T-cell (primary cell): ENCODE data around the gene PARP12. TPM values are rescaled to one million over a fixed set of nuclear protein-coding genes. Genes with fewer than 3 reads are reported as not detected.

Source experiments
- ATAC-seq, 4 experiments: fragments of 200-7000 bp in 3 of 4; fragments of 150-1000 bp in 1 of 4; cut with Tn5 transposase; replicated peaks in 1 of 4; 1 replicate in 3 of 4; 2 replicates in 1 of 4; pipeline ENCODE4 v1.10.0; 2021; ENCODE audit warnings: moderate library complexity in 3 of 4, mild to moderate bottlenecking in 2 of 4, moderate number of reproducible peaks in 1 of 4
- CTCF ChIA-PET, 2 donors: fragments of 300-600 bp; sonication (Branson Sonifier 250); formaldehyde crosslinking; loops; one replicate each; lab custom pipeline; 2022; ENCODE audit warnings: antibody characterized with exemption in 2 of 2; lab: Charles Lee
- POLR2A ChIA-PET, 2 donors: fragments of 300-600 bp; sonication (Branson Sonifier 250); formaldehyde crosslinking; loops; one replicate each; lab custom pipeline; 2022; ENCODE audit warnings: antibody characterized with exemption in 2 of 2; lab: Charles Lee
- DNase-seq, 35 experiments: peaks; one replicate each; pipeline versions ENCODE4 v3.0.0 to v3.0.0-alpha.2; 2013 to 2023
- H3K27ac ChIP-seq: one replicate; pipeline ENCODE4 v1.5.1; 2013; ENCODE audit warnings: low read length
- H3K27me3 ChIP-seq, 2 experiments: replicated peaks in 1 of 2; 1 replicate in 1 of 2; 2 replicates in 1 of 2; pipeline versions ENCODE4 v1.6.1 to v1.7.0; 2013; ENCODE audit warnings: low read length in 1 of 2, mixed read lengths in 1 of 2; ENCODE audit not compliant: control insufficient read depth in 2 of 2, insufficient read depth in 2 of 2; ENCODE audit errors: extremely low read depth in 1 of 2
- H3K36me3 ChIP-seq, 2 donors: 1 replicate in 1 of 2; 2 replicates in 1 of 2; pipeline versions ENCODE4 v1.6.1 to v1.7.0; 2013; ENCODE audit warnings: low read length in 1 of 2; ENCODE audit not compliant: control insufficient read depth in 2 of 2, insufficient read depth in 1 of 2; ENCODE audit errors: extremely low read depth in 1 of 2
- H3K4me1 ChIP-seq, 2 experiments: 1 replicate in 1 of 2; 2 replicates in 1 of 2; pipeline versions ENCODE4 v1.6.1 to v1.7.0; 2013; ENCODE audit warnings: low read length in 2 of 2, mixed read lengths in 1 of 2; ENCODE audit not compliant: insufficient read depth in 2 of 2, control insufficient read depth in 1 of 2; ENCODE audit errors: extremely low read depth in 1 of 2
- H3K4me3 ChIP-seq, 2 donors: 1 replicate in 1 of 2; 2 replicates in 1 of 2; pipeline versions ENCODE4 v1.5.1 to v1.7.0; 2013; ENCODE audit warnings: mild to moderate bottlenecking in 2 of 2, low read length in 1 of 2, moderate library complexity in 1 of 2; ENCODE audit not compliant: control insufficient read depth in 1 of 2; ENCODE audit errors: extremely low read depth in 1 of 2
- H3K9me3 ChIP-seq: 2 replicates; pipeline ENCODE4 v1.7.0; 2013
- H3K27ac Mint-ChIP-seq, 2 donors: one replicate each; pipeline ENCODE4 v1.8.0; 2020 to 2021; ENCODE audit warnings: mild to moderate bottlenecking in 2 of 2, mixed read lengths in 2 of 2
- H3K27me3 Mint-ChIP-seq, 2 donors: one replicate each; pipeline ENCODE4 v1.8.0; 2021 to 2022; ENCODE audit warnings: mixed read lengths in 2 of 2
- H3K36me3 Mint-ChIP-seq: one replicate; pipeline ENCODE4 v1.8.0; 2021; ENCODE audit warnings: mixed read lengths
- H3K4me1 Mint-ChIP-seq, 3 donors: one replicate each; pipeline ENCODE4 v1.8.0; 2020 to 2022; ENCODE audit warnings: mixed read lengths in 3 of 3, mild to moderate bottlenecking in 1 of 3
- H3K4me3 Mint-ChIP-seq, 3 donors: one replicate each; pipeline ENCODE4 v1.8.0; 2020 to 2022; ENCODE audit warnings: mild to moderate bottlenecking in 3 of 3, mixed read lengths in 3 of 3, moderate library complexity in 3 of 3
- H3K9me3 Mint-ChIP-seq, 3 donors: one replicate each; pipeline ENCODE4 v1.8.0; 2020 to 2022; ENCODE audit warnings: mixed read lengths in 3 of 3
- WGBS: methylation state at CpG from one replicate; pipeline ENCODE4 v1.1.5; 2013; ENCODE audit warnings: missing lambda C conversion rate; ENCODE audit not compliant: insufficient coverage; 5-methylcytosine and 5-hydroxymethylcytosine counted together
- total RNA-seq, 35 experiments: library from RNA in 6 of 35; stranded (reverse) in 6 of 35; fragments of 120-200 nt in 1 of 35; gene quantifications; one replicate each; pipeline versions ENCODE4 v1.2.1 to v1.2.4 and lab custom pipeline; 2013 to 2026

PARP12 gene
- total RNA-seq, 5 donors from 2014 or later (not counting 1 experiment from before 2014, with no cell fraction given), result 104 to 129 (median 108) TPM

GRCh38 chr7:139991911-139992310, 70.8 kb downstream of the PARP12 start:
- Mint-ChIP-seq H3K4me3 (no peak overlapping the region), H3K4me1 (peaks cover 0 to 5% (median 0%) of the 10 kb centered on the region in 3 donors), H3K27ac (no peak overlapping the region), H3K36me3 (no peaks in the 10 kb centered on the region), H3K27me3 (no peaks in the 10 kb centered on the region), H3K9me3 (no peaks in the 10 kb centered on the region)
- Histone ChIP-seq H3K36me3 (no peaks in the 10 kb centered on the region), H3K4me1 (no peaks in the 10 kb centered on the region), H3K27ac (no peak overlapping the region), H3K4me3 (no peak overlapping the region), H3K9me3 (no peaks in the 10 kb centered on the region), H3K27me3 (peaks cover 0 to 2% of the 10 kb centered on the region in 2 experiments)
- ChIA-PET CTCF (interaction anchor here in 1 of 2 donors (0.5 kb wide), 1 partner anchor 300 kb away, joined by 4 read pairs; no protein-coding TSS in a partner anchor), POLR2A (no interaction called here)
- 77% methylated on average over 4 of the region's 6 CpGs for WGBS
- ATAC-seq (no peak), DNase-seq (no peak)

GRCh38 chr7:139991269-139991666, 71.5 kb downstream of the PARP12 start:
- no peak overlapping the region for H3K27ac ChIP-seq
- ATAC-seq (no peak), DNase-seq (no peak)
- H3K27me3 Mint-ChIP-seq, result no peaks in the 10 kb centered on the region
- H3K9me3 Mint-ChIP-seq, result no peaks in the 10 kb centered on the region
- H3K4me1 ChIP-seq, result no peaks in the 10 kb centered on the region
- ChIA-PET POLR2A (no interaction called here), CTCF (no interaction called here)
- no peak overlapping the region for H3K4me3 Mint-ChIP-seq
- peaks cover 0 to 5% (median 0%) of the 10 kb centered on the region in 3 donors for H3K4me1 Mint-ChIP-seq
- H3K36me3 ChIP-seq, result no peaks in the 10 kb centered on the region
- H3K27ac Mint-ChIP-seq, result no peak overlapping the region
- H3K9me3 ChIP-seq, result no peaks in the 10 kb centered on the region
- H3K27me3 ChIP-seq, result peaks cover 0 to 2% of the 10 kb centered on the region in 2 experiments
- H3K36me3 Mint-ChIP-seq, result no peaks in the 10 kb centered on the region
- 93% methylated on average over 2 of the region's 5 CpGs for WGBS
- H3K4me3 ChIP-seq, result no peak overlapping the region

- no peak overlapping the region for H3K27ac Mint-ChIP-seq
- Histone ChIP-seq H3K27ac (no peak overlapping the region), H3K9me3 (no peaks in the 10 kb centered on the region), H3K4me3 (no peak overlapping the region), H3K4me1 (no peaks in the 10 kb centered on the region), H3K27me3 (peaks cover 0 to 2% of the 10 kb centered on the region in 2 experiments), H3K36me3 (no peaks in the 10 kb centered on the region)
- no peak overlapping the region for H3K4me3 Mint-ChIP-seq
- no peak for DNase-seq
- ChIA-PET POLR2A (no interaction called here), CTCF (no interaction called here)
- no peak for ATAC-seq
- H3K27me3 Mint-ChIP-seq, result no peaks in the 10 kb centered on the region
- H3K4me1 Mint-ChIP-seq, result peaks cover 0 to 5% (median 0%) of the 10 kb centered on the region in 3 donors
- H3K36me3 Mint-ChIP-seq, result no peaks in the 10 kb centered on the region
- 94% methylated on average over 22 of the region's 22 CpGs for WGBS
- H3K9me3 Mint-ChIP-seq, result no peaks in the 10 kb centered on the region
Observed at GRCh38 chr7:139990571-139991268, 72.0 kb downstream of the PARP12 start.

- H3K27ac Mint-ChIP-seq, result no peak overlapping the region
- Histone ChIP-seq H3K27ac (no peak overlapping the region), H3K36me3 (no peaks in the 10 kb centered on the region), H3K27me3 (peaks cover 0 to 2% of the 10 kb centered on the region in 2 experiments), H3K9me3 (no peaks in the 10 kb centered on the region), H3K4me3 (no peak overlapping the region), H3K4me1 (no peaks in the 10 kb centered on the region)
- no peak overlapping the region for H3K4me3 Mint-ChIP-seq
- peaks cover 0 to 5% (median 0%) of the 10 kb centered on the region in 3 donors for H3K4me1 Mint-ChIP-seq
- POLR2A ChIA-PET, result no interaction called here
- DNase-seq, result no peak
- H3K36me3 Mint-ChIP-seq, result no peaks in the 10 kb centered on the region
- H3K27me3 Mint-ChIP-seq, result no peaks in the 10 kb centered on the region
- no peak for ATAC-seq
- no peaks in the 10 kb centered on the region for H3K9me3 Mint-ChIP-seq
- CTCF ChIA-PET, result interaction anchor here in 1 of 2 donors (0.6 kb wide), 1 partner anchor 21 kb away, joined by 3 read pairs; no protein-coding TSS in a partner anchor
- WGBS, result 92% methylated on average over 8 of the region's 10 CpGs
Observed at GRCh38 chr7:139990142-139990535, 72.6 kb downstream of the PARP12 start.

GRCh38 chr7:139989366-139990141, 73.2 kb downstream of the PARP12 start:
- no peaks in the 10 kb centered on the region for H3K27me3 Mint-ChIP-seq
- no peaks in the 10 kb centered on the region for H3K9me3 ChIP-seq
- no peaks in the 10 kb centered on the region for H3K4me1 ChIP-seq
- no peaks in the 10 kb centered on the region for H3K36me3 ChIP-seq
- H3K27ac Mint-ChIP-seq, result no peak overlapping the region
- no peak overlapping the region for H3K4me3 ChIP-seq
- H3K9me3 Mint-ChIP-seq, result no peaks in the 10 kb centered on the region
- no peaks in the 10 kb centered on the region for H3K36me3 Mint-ChIP-seq
- DNase-seq (no peak), ATAC-seq (no peak)
- no peak overlapping the region for H3K27ac ChIP-seq
- peaks cover 0 to 2% of the 10 kb centered on the region in 2 experiments for H3K27me3 ChIP-seq
- CTCF ChIA-PET, result interaction anchor here in 1 of 2 donors (0.6 kb wide), 1 partner anchor 21 kb away, joined by 3 read pairs; no protein-coding TSS in a partner anchor
- POLR2A ChIA-PET, result no interaction called here
- no peak overlapping the region for H3K4me3 Mint-ChIP-seq
- H3K4me1 Mint-ChIP-seq, result peaks cover 0 to 5% (median 0%) of the 10 kb centered on the region in 3 donors
- 90% methylated on average over 11 of the region's 12 CpGs for WGBS

- ChIA-PET POLR2A (interaction anchor here in 1 of 2 donors (0.6 kb wide), 1 partner anchor 587 kb away, joined by 3 read pairs; no protein-coding TSS in a partner anchor), CTCF (interaction anchor here (0.8 to 1.3 kb wide), 3 partner anchors 13 to 369 kb away, joined by 3 to 4 read pairs (median 3); no protein-coding TSS in a partner anchor)
- H3K27me3 ChIP-seq, result peaks cover 0 to 2% of the 10 kb centered on the region in 2 experiments
- Mint-ChIP-seq H3K9me3 (no peaks in the 10 kb centered on the region), H3K36me3 (no peaks in the 10 kb centered on the region), H3K27me3 (no peaks in the 10 kb centered on the region), H3K4me3 (no peak overlapping the region), H3K4me1 (peaks cover 0 to 5% (median 0%) of the 10 kb centered on the region in 3 donors), H3K27ac (no peak overlapping the region)
- no peak overlapping the region for H3K4me3 ChIP-seq
- ATAC-seq, result no peak
- no peak overlapping the region for H3K27ac ChIP-seq
- H3K36me3 ChIP-seq, result no peaks in the 10 kb centered on the region
- DNase-seq, result no peak
- no peaks in the 10 kb centered on the region for H3K9me3 ChIP-seq
- no peaks in the 10 kb centered on the region for H3K4me1 ChIP-seq
- WGBS, result 84% methylated on average over 8 of the region's 13 CpGs
Observed at GRCh38 chr7:139987691-139988516, 74.8 kb downstream of the PARP12 start.
